GM20431 (cell line): ENCODE measurements around the gene PCDHGB3.
"Not testable (repeated sequence)": the region's sequence is repeated elsewhere in the genome, so short reads cannot be mapped to it uniquely, and the experiment has no call there.

Experiments
- in situ Hi-C: fragments of 300-500 bp; cut with MseI, MboI; formaldehyde crosslinking; loops from one replicate; pipeline ENCODE4 v1.15.0; 2020; ENCODE audit warnings: low sequenced_read_pairs; ENCODE audit not compliant: unreplicated experiment

The PCDHGB3 gene

GRCh38 chr5:141356133-141356532 lies 13.9 kb upstream of the PCDHGB3 start:
- in situ Hi-C loops, result no loop called here

- in situ Hi-C loops, result no loop called here
These were observed 13.1 kb upstream of the PCDHGB3 start for GRCh38 chr5:141356950-141357349.

DNA sequence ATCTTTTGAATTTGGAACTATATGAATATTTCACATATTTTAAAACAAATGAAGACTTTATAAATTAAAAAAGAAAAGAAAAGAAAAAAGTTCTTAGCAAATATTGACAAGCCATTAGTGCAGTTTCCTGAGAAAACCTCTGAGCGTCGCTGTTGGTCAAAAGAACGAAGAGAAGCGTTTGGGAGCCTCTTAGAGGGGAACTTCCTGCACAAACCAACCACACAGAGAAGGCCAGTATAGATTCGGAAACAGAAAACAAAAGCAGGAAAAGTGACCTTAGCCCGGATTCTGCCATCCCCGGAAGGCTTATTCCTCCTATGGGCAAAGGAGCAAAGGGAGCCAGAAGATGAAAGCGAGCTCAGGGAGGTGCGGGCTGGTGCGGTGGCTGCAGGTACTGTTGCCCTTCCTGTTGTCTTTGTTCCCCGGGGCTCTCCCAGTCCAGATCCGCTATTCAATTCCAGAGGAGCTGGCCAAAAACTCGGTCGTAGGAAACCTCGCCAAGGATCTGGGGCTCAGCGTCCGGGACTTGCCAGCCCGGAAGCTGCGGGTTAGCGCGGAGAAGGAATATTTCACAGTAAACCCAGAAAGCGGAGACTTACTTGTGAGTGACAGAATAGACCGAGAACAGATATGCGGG lies 10.1 kb upstream of the PCDHGB3 start, which contains the start of gene PCDHGB2:
TSS of gene PCDHGB2 (plus strand) at position 205 of the 637 bp plus-strand sequence. CDS start at position 347, 142 bp downstream.
- in situ Hi-C loops, result no loop called here

DNA sequence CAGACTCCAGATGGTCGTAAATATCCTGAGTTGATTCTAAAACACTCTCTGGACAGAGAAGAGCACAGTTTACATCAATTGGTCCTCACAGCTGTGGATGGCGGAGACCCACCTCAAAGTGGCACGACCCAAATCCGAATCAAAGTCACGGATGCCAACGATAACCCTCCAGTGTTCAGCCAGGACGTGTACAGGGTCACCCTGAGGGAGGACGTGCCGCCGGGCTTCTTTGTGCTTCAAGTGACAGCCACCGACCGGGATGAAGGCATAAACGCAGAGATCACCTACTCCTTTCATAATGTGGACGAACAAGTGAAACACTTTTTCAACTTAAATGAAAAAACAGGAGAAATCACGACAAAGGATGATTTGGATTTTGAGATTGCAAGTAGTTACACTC lies 9.4 kb upstream of the PCDHGB3 start:
- in situ Hi-C loops, result no loop called here

GRCh38 chr5:141362719-141363118 lies 7.3 kb upstream of the PCDHGB3 start:
- in situ Hi-C loops, result no loop called here

DNA sequence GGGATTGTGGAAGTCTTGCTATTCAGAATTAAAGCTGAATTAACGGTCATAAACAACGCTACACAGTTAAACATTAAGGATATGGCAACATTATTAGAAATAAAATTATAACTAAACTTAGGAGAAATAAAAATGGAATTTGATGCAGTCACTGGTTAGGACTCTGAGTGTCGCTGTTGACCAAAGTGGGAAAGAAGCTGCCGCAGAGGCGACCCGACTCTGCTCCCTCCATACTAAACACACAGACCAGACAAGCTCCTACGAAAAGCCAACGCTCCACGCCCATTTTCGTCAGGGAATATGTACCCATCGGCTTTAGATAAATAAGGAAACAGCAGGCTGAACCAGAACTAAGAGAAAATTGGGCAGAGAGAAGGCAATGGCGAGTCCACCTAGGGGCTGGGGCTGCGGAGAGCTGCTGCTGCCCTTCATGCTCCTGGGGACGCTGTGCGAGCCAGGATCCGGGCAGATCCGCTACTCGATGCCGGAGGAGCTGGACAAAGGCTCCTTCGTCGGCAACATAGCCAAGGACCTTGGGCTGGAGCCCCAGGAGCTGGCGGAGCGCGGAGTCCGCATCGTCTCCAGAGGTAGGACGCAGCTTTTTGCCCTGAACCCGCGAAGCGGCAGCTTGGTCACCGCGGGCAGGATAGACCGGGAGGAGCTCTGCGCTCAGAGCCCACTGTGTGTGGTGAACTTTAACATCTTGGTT lies 5.9 kb upstream of the PCDHGB3 start, which contains the start of gene PCDHGA5:
TSS of gene PCDHGA5 (plus strand) at position 211 of the 709 bp plus-strand sequence. CDS start at position 380, 169 bp downstream.
- in situ Hi-C loops, result no loop called here

DNA sequence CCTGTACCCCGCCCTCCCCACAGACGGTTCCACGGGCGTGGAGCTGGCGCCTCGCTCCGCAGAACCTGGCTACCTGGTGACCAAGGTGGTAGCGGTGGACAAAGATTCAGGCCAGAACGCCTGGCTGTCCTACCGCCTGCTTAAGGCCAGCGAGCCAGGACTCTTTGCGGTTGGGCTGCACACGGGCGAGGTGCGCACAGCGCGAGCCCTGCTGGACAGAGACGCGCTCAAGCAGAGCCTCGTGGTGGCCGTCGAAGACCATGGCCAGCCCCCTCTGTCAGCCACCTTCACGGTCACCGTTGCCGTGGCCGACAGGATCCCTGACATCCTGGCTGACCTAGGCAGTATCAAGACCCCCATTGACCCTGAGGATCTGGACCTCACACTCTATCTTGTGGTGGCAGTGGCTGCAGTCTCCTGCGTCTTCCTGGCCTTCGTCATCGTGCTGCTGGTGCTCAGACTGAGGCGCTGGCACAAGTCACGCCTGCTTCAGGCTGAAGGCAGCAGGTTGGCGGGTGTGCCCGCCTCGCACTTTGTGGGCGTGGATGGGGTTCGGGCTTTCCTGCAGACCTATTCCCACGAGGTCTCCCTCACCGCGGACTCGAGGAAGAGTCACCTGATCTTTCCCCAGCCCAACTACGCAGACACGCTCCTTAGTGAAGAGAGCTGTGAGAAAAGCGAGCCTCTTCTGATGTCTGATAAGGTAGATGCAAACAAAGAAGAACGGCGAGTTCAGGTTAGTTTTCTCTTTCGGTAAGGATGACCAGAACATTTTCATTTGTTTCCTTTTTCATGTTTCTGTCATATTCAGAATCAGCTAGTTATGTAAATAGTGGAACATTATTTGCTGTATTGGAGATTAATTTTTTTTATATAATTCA lies 3.8 kb upstream of the PCDHGB3 start:
- in situ Hi-C loops, result no loop called here

- in situ Hi-C loops, result no loop called here
These were observed 1.8 kb downstream of the PCDHGB3 start for GRCh38 chr5:141371572-141372475.

DNA sequence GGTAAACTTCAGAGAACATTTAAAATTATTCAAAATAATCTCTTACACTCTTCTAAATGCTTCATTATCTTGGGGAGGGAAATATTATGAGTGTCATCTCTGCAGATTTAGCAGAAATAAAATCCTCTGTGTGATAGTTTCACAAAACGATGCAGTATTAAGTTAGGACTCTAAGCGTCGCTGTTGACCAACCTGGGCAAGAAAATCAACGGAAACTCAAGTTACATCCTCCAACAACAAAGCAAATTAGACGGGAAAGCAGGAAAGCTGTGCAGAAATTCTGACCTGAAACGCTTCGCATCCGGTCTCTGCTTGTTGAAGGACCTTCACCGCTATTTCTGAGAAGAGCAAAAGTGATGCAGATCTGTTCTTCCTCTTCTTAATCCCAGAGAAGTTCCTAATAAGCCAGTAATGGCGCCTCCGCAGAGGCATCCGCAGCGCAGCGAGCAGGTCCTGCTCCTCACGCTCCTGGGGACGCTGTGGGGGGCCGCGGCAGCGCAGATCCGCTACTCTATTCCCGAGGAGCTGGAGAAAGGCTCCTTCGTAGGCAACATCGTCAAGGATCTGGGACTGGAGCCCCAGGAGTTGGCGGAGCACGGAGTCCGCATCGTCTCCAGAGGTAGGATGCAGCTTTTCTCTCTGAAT lies 3.8 kb downstream of the PCDHGB3 start, which contains the start of gene PCDHGA6:
TSS of gene PCDHGA6 (plus strand) at position 219 of the 645 bp plus-strand sequence. CDS start at position 412, 193 bp downstream.
- in situ Hi-C loops, result no loop called here

DNA sequence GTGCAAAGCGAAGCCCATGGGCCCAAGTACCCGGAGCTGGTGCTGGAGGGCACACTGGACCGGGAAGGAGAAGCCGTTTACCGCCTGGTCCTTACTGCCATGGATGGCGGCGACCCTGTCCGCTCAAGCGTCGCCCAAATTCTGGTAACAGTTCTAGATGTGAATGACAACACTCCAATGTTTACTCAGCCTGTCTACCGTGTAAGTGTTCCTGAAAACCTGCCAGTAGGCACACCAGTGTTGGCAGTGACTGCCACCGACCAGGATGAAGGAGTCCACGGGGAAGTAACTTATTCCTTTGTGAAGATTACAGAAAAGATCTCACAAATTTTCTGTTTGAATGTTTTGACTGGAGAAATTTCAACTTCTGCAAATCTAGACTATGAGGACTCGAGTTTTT lies 4.6 kb downstream of the PCDHGB3 start:
- in situ Hi-C loops, result no loop called here

- in situ Hi-C loops, result not testable (repeated sequence)
These were observed 5.6 kb downstream of the PCDHGB3 start for GRCh38 chr5:141375444-141376155.

DNA sequence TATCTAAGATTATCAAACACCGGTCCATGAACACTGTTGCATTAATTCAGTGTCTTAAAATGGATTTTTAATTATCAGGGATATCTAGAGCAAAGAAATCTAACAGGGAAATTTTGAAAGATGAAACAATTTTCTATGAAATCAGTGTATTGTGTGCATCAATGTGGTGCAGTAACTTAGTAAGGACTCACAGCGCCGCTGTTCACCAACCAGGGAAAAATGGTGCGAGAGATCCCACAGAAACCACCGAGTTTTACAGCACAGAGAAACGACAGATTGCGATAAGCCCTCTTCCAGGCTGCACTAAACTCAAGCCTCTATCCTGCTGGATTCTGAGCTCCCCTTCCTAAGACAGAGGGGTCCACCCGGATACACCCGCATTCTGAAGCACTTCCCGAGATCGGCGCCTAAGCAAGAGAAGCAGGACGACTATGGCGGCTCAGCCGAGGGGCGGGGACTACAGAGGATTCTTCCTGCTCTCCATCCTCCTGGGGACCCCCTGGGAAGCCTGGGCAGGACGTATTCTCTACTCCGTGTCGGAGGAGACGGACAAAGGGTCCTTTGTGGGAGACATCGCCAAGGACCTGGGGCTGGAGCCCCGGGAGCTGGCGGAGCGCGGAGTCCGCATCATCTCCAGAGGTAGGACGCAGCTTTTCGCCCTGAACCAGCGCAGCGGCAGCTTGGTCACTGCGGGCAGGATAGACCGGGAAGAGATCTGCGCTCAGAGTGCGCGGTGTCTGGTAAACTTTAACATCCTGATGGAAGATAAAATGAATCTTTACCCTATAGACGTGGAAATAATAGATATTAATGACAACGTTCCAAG lies 12.6 kb downstream of the PCDHGB3 start, which contains the start of gene PCDHGA7:
TSS of gene PCDHGA7 (plus strand) at position 274 of the 826 bp plus-strand sequence. CDS start at position 432, 158 bp downstream.
- in situ Hi-C loops, result no loop called here

DNA sequence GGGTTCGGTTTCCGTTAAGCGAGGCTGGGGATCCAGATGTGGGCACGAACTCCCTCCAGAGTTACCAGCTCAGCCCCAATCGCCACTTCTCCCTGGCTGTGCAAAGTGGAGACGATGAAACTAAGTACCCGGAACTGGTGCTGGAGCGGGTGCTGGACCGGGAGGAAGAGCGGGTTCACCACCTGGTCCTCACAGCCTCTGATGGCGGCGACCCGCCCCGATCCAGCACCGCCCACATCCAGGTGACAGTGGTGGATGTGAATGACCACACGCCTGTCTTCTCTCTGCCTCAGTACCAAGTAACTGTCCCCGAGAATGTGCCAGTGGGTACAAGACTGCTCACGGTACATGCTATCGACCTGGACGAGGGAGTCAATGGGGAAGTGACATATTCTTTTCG lies 13.3 kb downstream of the PCDHGB3 start:
- in situ Hi-C loops, result no loop called here

- in situ Hi-C loops, result no loop called here
These were observed 14.6 kb downstream of the PCDHGB3 start for GRCh38 chr5:141384471-141385267.

GRCh38 chr5:141387557-141388311 lies 17.7 kb downstream of the PCDHGB3 start, which contains the start of gene PCDHGB4:
Gene PCDHGB4, plus strand, starts transcription at chr5:141387698. Its CDS starts 187 bp downstream, at chr5:141387885.
- in situ Hi-C loops, result not testable (repeated sequence)

GRCh38 chr5:141388661-141389060 lies 18.6 kb downstream of the PCDHGB3 start:
- in situ Hi-C loops, result no loop called here
